Measurements from ENCODE around the gene FAM237B. TPM values are rescaled to one million over a fixed set of nuclear protein-coding genes. Genes with fewer than 3 reads are reported as not detected.

Gene FAM237B
- total and polyA plus RNA-seq, 2 of the 8 experiments (the other 6 are each of a cell fraction or from before 2014, with no cell fraction given), result not detected

GRCh38 chr7:90320418-90320800, 695 bp downstream of the FAM237B start:
- FAIRE-seq (no peak), DNase-seq (ENCODE audit: low read depth in 1 of 2, low spot score in 2 of 2) (no peak)
- 50% methylated on average over 7 of the region's 7 CpGs; no CpG with 5 or more reads in 1 of the 2 experiments for whole genome bisulfite sequencing, 2 experiments (ENCODE audit: extremely low coverage in 1 of 2, insufficient coverage in 1 of 2, insufficient read length in 1 of 2, insufficient replicate concordance in 2 of 2, low coverage in 1 of 2, low lambda C conversion rate in 2 of 2, missing lambda C conversion rate in 1 of 2)
- no peak overlapping the region for H2BK120ac ChIP-seq (replicated peaks; ENCODE audit: low read depth, low read length)
- H2AFZ ChIP-seq (ENCODE audit: low read length), result no peak overlapping the region
- no peak overlapping the region for H3K18ac ChIP-seq (ENCODE audit: extremely low read depth, low read length)
- H3K56ac ChIP-seq (replicated peaks; ENCODE audit: insufficient read length, low read depth, low read length), result no peak overlapping the region
- no peak overlapping the region for H3K4ac ChIP-seq (replicated peaks; ENCODE audit: insufficient read length, low read depth, low read length)
- H3K14ac ChIP-seq (ENCODE audit: insufficient read length), result no peak overlapping the region
- peaks cover 20 to 39% (median 29%) of the 10 kb centered on the region in 4 experiments for H3K27me3 ChIP-seq (replicated peaks in 1 of 4; ENCODE audit: control insufficient read depth in 3 of 4, extremely low read depth in 1 of 4, insufficient read depth in 3 of 4, low read length in 3 of 4)
- ChIA-PET CTCF (ENCODE audit: partially characterized antibody) (interaction anchor here (2.3 to 2.9 kb wide), 2 partner anchors 9 to 14 kb away, joined by 7 to 14 read pairs; no protein-coding TSS in a partner anchor), POLR2A (ENCODE audit: partially characterized antibody) (no interaction called here)
- no peaks in the 10 kb centered on the region for H3K79me1 ChIP-seq (ENCODE audit: low read depth, low read length)
- H3K23ac ChIP-seq (ENCODE audit: insufficient read length), result no peak overlapping the region
- H3K4me1 ChIP-seq (replicated peaks in 1 of 4; ENCODE audit: control insufficient read depth in 3 of 4, insufficient read depth in 4 of 4, low read length in 3 of 4), result peaks cover 0 to 3% (median 0%) of the 10 kb centered on the region in 4 experiments; a peak in 2 of 7 replicates
- no peaks in the 10 kb centered on the region for H3K9me3 ChIP-seq (ENCODE audit: insufficient read depth in 2 of 2, low read depth in 1 of 2, low read length in 1 of 2)
- no peak overlapping the region for H2BK15ac ChIP-seq (ENCODE audit: low read length)
- no peak overlapping the region for H2BK20ac ChIP-seq (ENCODE audit: low read length)
- no peak overlapping the region for H4K8ac ChIP-seq (ENCODE audit: extremely low read depth, insufficient read depth, low read length)
- peaks cover 10% of the 10 kb centered on the region; the same call in 1 of the 2 replicates for H3K23me2 ChIP-seq (ENCODE audit: low read depth, low read length)
- no peak overlapping the region for H2BK5ac ChIP-seq (ENCODE audit: low read depth, low read length)
- H2BK12ac ChIP-seq (ENCODE audit: low read depth, low read length), result no peak overlapping the region
- H2AK5ac ChIP-seq (ENCODE audit: low read depth, low read length), result no peak overlapping the region
- peak overlapping the region; percentile 39 to 63 (median 58); a peak in 6 of 8 replicates for H3K4me3 ChIP-seq (ENCODE audit: extremely low read depth in 1 of 4, insufficient read depth in 2 of 4, low read depth in 3 of 4, low read length in 4 of 4)
- no peak overlapping the region for H4K91ac ChIP-seq (replicated peaks; ENCODE audit: insufficient read length, low read length)
- no peaks in the 10 kb centered on the region for H4K20me1 ChIP-seq (replicated peaks in 1 of 2; ENCODE audit: control insufficient read depth in 1 of 2, insufficient read depth in 2 of 2, low read length in 2 of 2)
- no peaks in the 10 kb centered on the region for H3K36me3 ChIP-seq (ENCODE audit: control insufficient read depth in 2 of 4, insufficient read depth in 4 of 4, low read length in 3 of 4)
- peak overlapping the region; percentile 58 to 87 for H3K4me2 ChIP-seq (ENCODE audit: insufficient read depth in 1 of 2, low read depth in 2 of 2, low read length in 2 of 2)
- H4K5ac ChIP-seq (ENCODE audit: insufficient read length, low read depth, low read length), result no peak overlapping the region
- no peaks in the 10 kb centered on the region for H3K79me2 ChIP-seq (ENCODE audit: control insufficient read depth in 1 of 2, insufficient read depth in 2 of 2, low read length in 2 of 2)
- 0 out of 7 replicates have a peak overlapping the region, but pooled peaks of 1 of the 4 experiments have one; percentile 20 for H3K9ac ChIP-seq (replicated peaks in 1 of 4; ENCODE audit: extremely low read depth in 1 of 4, low read depth in 3 of 4, low read length in 3 of 4)
- H3K27ac ChIP-seq (ENCODE audit: low read depth, low read length), result no peak overlapping the region
- TF ChIP-seq KDM4A (IDR thresholded peaks at IDR 0.05; ENCODE audit: low read depth, low read length, severe bottlenecking), result no peak
- no peak for TF ChIP-seq SIRT6 (IDR thresholded peaks at IDR 0.05; ENCODE audit: low read length)
- TF ChIP-seq GABPA (IDR thresholded peaks at IDR 0.05; ENCODE audit: borderline replicate concordance, insufficient read depth, low read length), result no peak
- TF ChIP-seq SAP30 (IDR thresholded peaks at IDR 0.05; ENCODE audit: insufficient read depth, insufficient replicate concordance, low read length), result no peak
- TF ChIP-seq RXRA (IDR thresholded peaks at IDR 0.05; ENCODE audit: insufficient read depth, low read depth, low read length), result no peak
- no peak for TF ChIP-seq MAX (IDR thresholded peaks at IDR 0.05)
- TF ChIP-seq ZNF274 (IDR thresholded peaks at IDR 0.05; ENCODE audit: borderline replicate concordance, extremely low read depth, low read length), result no peak
- TF ChIP-seq SP2 (IDR thresholded peaks at IDR 0.05; ENCODE audit: low read length), result no peak
- TF ChIP-seq HDAC2 (IDR thresholded peaks at IDR 0.05; ENCODE audit: borderline replicate concordance in 1 of 2, low read depth in 2 of 2, low read length in 2 of 2), result no peak
- no peak for TF ChIP-seq ASH2L (IDR thresholded peaks at IDR 0.05; ENCODE audit: low read length)
- TF ChIP-seq TAF1 (IDR thresholded peaks at IDR 0.05; ENCODE audit: low read depth, low read length), result no peak
- no peak for TF ChIP-seq NRF1 (IDR thresholded peaks at IDR 0.05; ENCODE audit: low read depth, low read length)
- no peak for TF ChIP-seq ATF3 (IDR thresholded peaks at IDR 0.05; ENCODE audit: insufficient read depth, low read depth, low read length)
